M059J (cell line): ENCODE data around the gene ARRDC4. TPM values are rescaled to one million over a fixed set of nuclear protein-coding genes. Genes with fewer than 3 reads are reported as not detected.
A peak's percentile ranks its signal among the peaks of the same experiment; 100 is the strongest.

Experiments used
- DNase-seq: peaks from one replicate; pipeline ENCODE4 v3.0.0-alpha.2; 2012; ENCODE audit warnings: low read depth
- total RNA-seq: library from RNA; depleted of rRNA; stranded (reverse); fragments of >200 nt; shearing (Covaris generic); gene quantifications from 2 replicates; pipeline ENCODE4 v1.2.3, GENCODE V29; 2014

Gene ARRDC4
- total RNA-seq, 1 experiment from 2014 or later: 13.9 TPM

GRCh38 chr15:97998307-97999071 lies 38.0 kb downstream of the ARRDC4 start:
- DNase-seq: peak; percentile 64

- DNase-seq: peak; percentile 88
Measured at GRCh38 chr15:98000249-98001203, 40.0 kb downstream of the ARRDC4 start.

- no peak for DNase-seq
Measured at GRCh38 chr15:98001663-98002194, 41.2 kb downstream of the ARRDC4 start.

DNA sequence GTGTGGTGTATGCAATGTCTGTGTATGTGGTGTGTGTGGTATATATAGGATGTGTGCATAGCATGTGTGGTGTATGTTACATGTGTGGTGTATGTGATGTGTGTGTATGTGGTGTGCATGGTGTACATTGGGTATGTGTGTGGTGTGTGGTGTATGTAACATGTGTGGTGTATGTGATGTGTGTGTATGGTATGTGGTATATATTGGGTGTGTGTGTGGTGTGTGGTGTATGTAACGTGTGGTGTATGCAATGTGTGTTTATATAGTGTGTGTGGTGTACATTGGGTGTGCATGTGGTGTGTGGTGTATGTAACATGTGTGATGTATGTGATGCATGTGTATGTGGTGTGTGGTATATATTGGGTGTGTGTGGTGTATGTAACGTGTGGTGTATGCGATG lies 41.9 kb downstream of the ARRDC4 start:
- DNase-seq: no peak

- DNase-seq: no peak
Measured at GRCh38 chr15:98002866-98003265, 42.4 kb downstream of the ARRDC4 start.

GRCh38 chr15:98003518-98003917 lies 43.0 kb downstream of the ARRDC4 start:
- peak; percentile 36 for DNase-seq

DNA sequence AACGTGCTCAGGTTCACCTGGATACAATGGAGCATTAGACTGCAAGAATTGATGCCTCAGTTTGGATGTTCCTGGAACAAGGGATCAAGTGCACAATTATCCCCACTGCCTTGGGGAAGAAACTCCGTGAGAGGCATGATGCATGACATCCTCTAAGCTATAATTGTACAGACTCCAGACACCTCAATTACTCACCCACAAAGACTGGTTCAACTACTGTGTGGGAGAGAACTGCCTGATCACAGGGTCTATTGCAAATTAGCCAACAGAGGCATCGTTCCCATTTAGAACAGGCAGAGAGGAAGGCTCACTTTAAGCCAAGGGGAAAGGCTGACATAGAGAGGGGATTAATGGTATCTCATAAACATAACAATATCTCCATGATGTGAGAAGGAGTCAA lies 43.5 kb downstream of the ARRDC4 start:
- DNase-seq: peak; percentile 54

GRCh38 chr15:98005659-98006058 lies 45.2 kb downstream of the ARRDC4 start:
- no peak for DNase-seq

- DNase-seq: no peak
Measured at GRCh38 chr15:98009169-98009568, 48.7 kb downstream of the ARRDC4 start.

DNA sequence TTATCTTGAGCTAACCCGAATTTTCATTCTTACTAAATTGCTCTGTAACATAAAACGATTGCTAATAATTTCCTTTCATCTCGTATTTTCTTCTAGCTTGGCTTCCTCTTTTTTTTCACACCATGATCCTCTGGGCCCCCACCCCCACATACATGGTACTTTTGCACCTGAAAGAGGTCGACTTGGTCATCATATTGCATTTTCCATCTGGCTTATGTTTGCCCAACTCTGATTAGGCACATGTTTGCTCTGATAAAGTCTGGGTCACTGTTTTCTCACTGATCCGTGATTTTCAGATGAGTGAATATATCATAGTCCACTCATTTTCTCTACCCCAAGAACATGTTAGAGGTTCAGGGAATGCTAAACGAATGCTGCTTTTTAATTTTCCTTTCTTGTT lies 49.5 kb downstream of the ARRDC4 start:
- no peak for DNase-seq

GRCh38 chr15:98012354-98012753 lies 51.9 kb downstream of the ARRDC4 start:
- DNase-seq: no peak

DNA sequence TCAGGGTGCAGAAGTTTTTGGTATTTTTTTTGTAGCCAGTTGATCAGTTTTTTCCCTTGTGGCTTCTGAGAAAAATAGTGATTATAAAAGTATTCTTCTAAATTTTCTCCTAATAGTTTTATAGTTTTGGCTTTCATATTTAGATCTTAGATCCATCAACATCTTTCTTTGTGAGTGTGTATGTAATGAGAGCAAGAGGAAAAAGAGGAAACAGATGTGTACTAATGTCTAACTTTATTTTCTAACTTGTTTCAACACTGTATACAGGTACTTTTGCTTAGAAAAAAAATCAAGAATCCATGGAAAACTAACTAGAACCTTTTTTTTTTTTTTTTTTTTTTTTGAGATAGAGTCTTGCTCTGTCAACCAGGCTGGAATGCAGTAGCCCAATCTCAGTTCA lies 53.1 kb downstream of the ARRDC4 start:
- no peak for DNase-seq

- DNase-seq: no peak
Measured at GRCh38 chr15:98017150-98017964, 56.9 kb downstream of the ARRDC4 start.

DNA sequence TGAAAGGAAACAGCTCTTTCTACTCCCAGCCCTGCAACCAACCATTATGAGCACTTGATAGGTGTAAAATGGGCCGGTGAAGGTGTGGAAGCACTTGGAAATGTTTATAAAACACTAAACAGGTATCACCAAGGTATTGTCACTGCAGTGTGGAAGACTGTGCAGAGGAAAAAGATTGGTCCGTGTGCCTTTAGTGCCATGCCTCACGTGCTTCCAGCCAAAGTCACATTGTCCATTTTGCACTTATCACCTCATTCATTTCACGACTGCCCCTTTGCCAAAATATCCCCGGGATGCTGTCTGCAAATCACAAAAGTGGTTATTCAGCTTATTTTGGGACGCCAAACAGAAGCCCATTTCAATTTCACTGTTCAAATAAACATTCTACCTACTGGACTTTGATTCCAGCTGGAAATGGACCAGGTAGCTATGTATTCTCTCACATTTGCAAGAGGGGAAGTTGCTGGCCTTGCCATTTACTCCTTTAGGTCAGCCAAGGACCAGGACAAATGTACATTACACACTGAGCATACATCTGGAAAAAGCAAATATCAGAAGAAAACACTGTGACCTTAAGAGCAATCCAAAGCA lies 58.4 kb downstream of the ARRDC4 start:
- DNase-seq: no peak
